ENCODE data around the gene RPL41. TPM values are rescaled to one million over a fixed set of nuclear protein-coding genes. Genes with fewer than 3 reads are reported as not detected.

The RPL41 gene
- total RNA-seq, 1 donor from 2014 or later, result 5,829 TPM

GRCh38 chr12:56104815-56105608, 11.4 kb upstream of the RPL41 start:
- Mint-ChIP-seq H3K9me3 (no peaks in the 10 kb centered on the region), H3K27me3 (no peaks in the 10 kb centered on the region), H3K27ac (peak overlapping the region; percentile 93), H3K4me3 (peak overlapping the region; percentile 98), H3K36me3 (ENCODE audit: low read depth) (peaks cover 49% of the 10 kb centered on the region), H3K4me1 (peaks cover 33% of the 10 kb centered on the region)
- ChIA-PET CTCF (interaction anchor here (1.2 to 2.4 kb wide), 5 partner anchors 9 to 179 kb away, joined by 3 to 10 read pairs (median 4); partner anchors contain the start of gene ZC3H10), POLR2A (interaction anchor here (0.6 to 3.4 kb wide), 24 partner anchors 8 to 376 kb away, joined by 3 to 112 read pairs (median 8); partner anchors contain the start of genes CD63, CNPY2, DNAJC14 and ERBB3)
- no peak for TF ChIP-seq CTCF (IDR thresholded peaks at IDR 0.05)
- intact Hi-C loops (cut with micrococcal nuclease), result loop anchor here (1.0 to 5.0 kb wide), 12 partner anchors 11 to 582 kb away; partner anchors contain the start of genes DNAJC14, ESYT1, MYL6B and PTGES3
- ATAC-seq (ENCODE audit: low read depth) (peak; percentile 4), DNase-seq (no peak)

- Mint-ChIP-seq H3K4me3 (peak overlapping the region; percentile 98), H3K27me3 (no peaks in the 10 kb centered on the region), H3K9me3 (no peaks in the 10 kb centered on the region), H3K4me1 (peaks cover 33% of the 10 kb centered on the region), H3K27ac (peak overlapping the region; percentile 93), H3K36me3 (ENCODE audit: low read depth) (peaks cover 54% of the 10 kb centered on the region)
- TF ChIP-seq CTCF (IDR thresholded peaks at IDR 0.05), result no peak
- ChIA-PET CTCF (interaction anchor here (1.6 to 2.4 kb wide), 2 partner anchors 13 to 14 kb away, joined by 4 to 10 read pairs; partner anchors contain the start of gene ZC3H10), POLR2A (interaction anchor here (0.6 to 3.4 kb wide), 9 partner anchors 7 to 211 kb away, joined by 3 to 112 read pairs (median 10); partner anchors contain the start of genes ERBB3, ESYT1, MYL6 and MYL6B)
- ATAC-seq (ENCODE audit: low read depth) (no peak), DNase-seq (no peak)
- intact Hi-C loops (cut with micrococcal nuclease), result loop anchor here (2.0 kb wide), 2 partner anchors 277 to 367 kb away; partner anchors contain the start of gene DNAJC14
Observed at GRCh38 chr12:56105609-56105902, 10.9 kb upstream of the RPL41 start.

GRCh38 chr12:56107242-56107641, 9.2 kb upstream of the RPL41 start:
- DNase-seq (no peak), ATAC-seq (ENCODE audit: low read depth) (no peak)
- no peak overlapping the region for H3K4me3 Mint-ChIP-seq
- CTCF ChIA-PET, result no interaction called here
- no peak for TF ChIP-seq CTCF (IDR thresholded peaks at IDR 0.05)
- intact Hi-C loops (cut with micrococcal nuclease), result no loop called here
- POLR2A ChIA-PET, result interaction anchor here (2.4 kb wide), 1 partner anchor 9 kb away, joined by 12 read pairs; the partner anchor contains the start of gene RPL41
- H3K4me1 Mint-ChIP-seq, result peaks cover 33% of the 10 kb centered on the region
- H3K27me3 Mint-ChIP-seq, result no peaks in the 10 kb centered on the region
- H3K27ac Mint-ChIP-seq, result no peak overlapping the region
- H3K9me3 Mint-ChIP-seq, result no peaks in the 10 kb centered on the region
- peaks cover 70% of the 10 kb centered on the region for H3K36me3 Mint-ChIP-seq (ENCODE audit: low read depth)

GRCh38 chr12:56110571-56110970, 5.9 kb upstream of the RPL41 start:
- intact Hi-C loops (cut with micrococcal nuclease), result no loop called here
- TF ChIP-seq CTCF (IDR thresholded peaks at IDR 0.05), result no peak
- H3K4me3 Mint-ChIP-seq, result no peak overlapping the region
- H3K9me3 Mint-ChIP-seq, result no peaks in the 10 kb centered on the region
- DNase-seq, result no peak
- peaks cover 14% of the 10 kb centered on the region for H3K4me1 Mint-ChIP-seq
- H3K27ac Mint-ChIP-seq, result no peak overlapping the region
- no peak for ATAC-seq (ENCODE audit: low read depth)
- CTCF ChIA-PET, result interaction anchor here (1.3 to 1.6 kb wide), 2 partner anchors 16 to 79 kb away, joined by 3 to 4 read pairs; partner anchors contain the start of gene SMARCC2
- POLR2A ChIA-PET, result interaction anchor here (1.5 kb wide), 1 partner anchor 48 kb away, joined by 4 read pairs; the partner anchor contains the start of gene MYL6
- H3K36me3 Mint-ChIP-seq (ENCODE audit: low read depth), result peaks cover 75% of the 10 kb centered on the region
- H3K27me3 Mint-ChIP-seq, result no peaks in the 10 kb centered on the region

GRCh38 chr12:56114084-56114483, 2.3 kb upstream of the RPL41 start:
- no peak for TF ChIP-seq CTCF (IDR thresholded peaks at IDR 0.05)
- intact Hi-C loops (cut with micrococcal nuclease), result no loop called here
- no peaks in the 10 kb centered on the region for H3K27me3 Mint-ChIP-seq
- H3K36me3 Mint-ChIP-seq (ENCODE audit: low read depth), result peaks cover 68% of the 10 kb centered on the region
- H3K4me3 Mint-ChIP-seq, result no peak overlapping the region
- no peaks in the 10 kb centered on the region for H3K9me3 Mint-ChIP-seq
- no peak for DNase-seq
- peak overlapping the region; percentile 12 for H3K27ac Mint-ChIP-seq
- H3K4me1 Mint-ChIP-seq, result peaks cover 28% of the 10 kb centered on the region
- ChIA-PET CTCF (no interaction called here), POLR2A (no interaction called here)
- no peak for ATAC-seq (ENCODE audit: low read depth)

Measured in activated B cell treated with CpG ODN at 0.5 μM for 24 hours (primary cell).